Effector memory CD4-positive, alpha-beta T cell (primary cell): ENCODE measurements around the gene MGME1.
"Not testable (repeated sequence)": the region's sequence is repeated elsewhere in the genome, so short reads cannot be mapped to it uniquely, and the experiment has no call there.

Source experiments
- DNase-seq, 3 donors: peaks; one replicate each; pipeline ENCODE4 v3.0.0-alpha.2; 2020
- H3K27ac ChIP-seq: 2 replicates; pipeline ENCODE4 v1.7.0; 2013; ENCODE audit warnings: mild to moderate bottlenecking, low read length, moderate library complexity; ENCODE audit not compliant: insufficient read depth, poor library complexity, severe bottlenecking
- H3K27me3 ChIP-seq: replicated peaks from 2 replicates; pipeline ENCODE4 v1.7.0; 2013; ENCODE audit warnings: mild to moderate bottlenecking, low read length; ENCODE audit not compliant: insufficient read depth, control insufficient read depth, poor library complexity, severe bottlenecking
- H3K36me3 ChIP-seq: 2 replicates; pipeline ENCODE4 v1.7.0; 2013; ENCODE audit warnings: mild to moderate bottlenecking, low read length, moderate library complexity; ENCODE audit not compliant: control insufficient read depth, insufficient read depth
- H3K4me1 ChIP-seq: 2 replicates; pipeline ENCODE4 v1.7.0; 2013; ENCODE audit warnings: low read length, mild to moderate bottlenecking; ENCODE audit not compliant: control insufficient read depth, insufficient read depth, poor library complexity, severe bottlenecking
- H3K4me3 ChIP-seq: 2 replicates; pipeline ENCODE4 v1.7.0; 2013; ENCODE audit warnings: low read length, low read depth, mild to moderate bottlenecking; ENCODE audit not compliant: insufficient read depth, poor library complexity, severe bottlenecking
- H3K9me3 ChIP-seq: 2 replicates; pipeline ENCODE4 v1.7.0; 2013; ENCODE audit warnings: mild to moderate bottlenecking, low read length, moderate library complexity; ENCODE audit not compliant: control insufficient read depth

Gene MGME1

DNA sequence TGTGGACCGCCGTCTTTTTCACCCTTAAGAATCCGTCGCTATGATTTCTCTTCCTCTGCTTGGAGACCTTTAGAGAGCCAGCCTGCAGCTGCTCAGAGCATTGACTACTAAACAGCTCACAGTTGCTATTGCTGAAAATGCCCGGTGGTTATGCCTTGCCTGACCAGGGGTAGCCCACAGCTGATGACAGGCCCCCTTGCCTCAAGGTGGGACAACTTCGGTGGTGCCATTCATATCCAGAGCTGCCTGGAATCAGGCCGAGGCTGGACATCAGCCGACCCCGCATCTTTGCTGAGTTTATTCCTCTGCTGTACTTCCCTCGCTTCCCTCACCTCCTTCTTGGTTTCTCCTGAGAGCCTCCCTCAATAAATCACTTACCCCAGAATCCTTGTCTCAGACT, 49.3 kb downstream of the MGME1 start:
- no peaks in the 10 kb centered on the region for H3K27me3 ChIP-seq
- no peaks in the 10 kb centered on the region for H3K9me3 ChIP-seq
- DNase-seq: no peak
- H3K4me1 ChIP-seq: no peaks in the 10 kb centered on the region
- no peak overlapping the region for H3K4me3 ChIP-seq
- no peak overlapping the region for H3K27ac ChIP-seq
- no peaks in the 10 kb centered on the region for H3K36me3 ChIP-seq

- H3K27ac ChIP-seq: no peak overlapping the region
- H3K9me3 ChIP-seq: no peaks in the 10 kb centered on the region
- H3K27me3 ChIP-seq: no peaks in the 10 kb centered on the region
- H3K4me1 ChIP-seq: no peaks in the 10 kb centered on the region
- no peak overlapping the region for H3K4me3 ChIP-seq
- H3K36me3 ChIP-seq: no peaks in the 10 kb centered on the region
- DNase-seq: no peak
Measured at GRCh38 chr20:18019068-18019467, 50.2 kb downstream of the MGME1 start.

DNA sequence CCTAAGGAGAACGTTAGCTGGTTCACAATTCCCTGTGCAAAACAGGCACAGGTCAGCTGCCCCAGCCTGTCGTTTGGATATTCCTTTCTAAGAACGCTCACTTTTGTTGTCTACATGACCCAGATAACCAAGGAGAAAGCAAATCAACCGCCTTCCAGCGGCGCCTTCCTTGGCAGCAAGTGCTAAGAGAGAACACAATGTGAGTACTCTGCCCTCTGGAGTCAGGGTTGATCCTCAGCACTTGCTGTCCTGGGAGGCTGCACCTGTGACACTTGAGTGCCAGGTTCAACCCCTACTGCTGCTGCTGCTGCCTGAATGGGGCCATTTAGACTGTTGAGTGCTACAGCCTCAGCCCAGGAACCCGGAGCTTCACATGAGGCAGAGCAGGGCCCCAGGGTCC, 52.1 kb downstream of the MGME1 start:
- Histone ChIP-seq H3K4me3 (no peak overlapping the region), H3K4me1 (no peaks in the 10 kb centered on the region), H3K9me3 (no peaks in the 10 kb centered on the region), H3K27ac (no peak overlapping the region), H3K27me3 (no peaks in the 10 kb centered on the region), H3K36me3 (no peaks in the 10 kb centered on the region)
- no peak for DNase-seq

- DNase-seq: no peak
- no peaks in the 10 kb centered on the region for H3K36me3 ChIP-seq
- no peak overlapping the region for H3K27ac ChIP-seq
- H3K27me3 ChIP-seq: no peaks in the 10 kb centered on the region
- no peaks in the 10 kb centered on the region for H3K4me1 ChIP-seq
- no peak overlapping the region for H3K4me3 ChIP-seq
- no peaks in the 10 kb centered on the region for H3K9me3 ChIP-seq
Measured at GRCh38 chr20:18024606-18025127, 55.8 kb downstream of the MGME1 start.

GRCh38 chr20:18027011-18027410, 58.2 kb downstream of the MGME1 start:
- H3K27me3 ChIP-seq, H3K4me1 ChIP-seq, H3K27ac ChIP-seq, H3K9me3 ChIP-seq, DNase-seq, H3K36me3 ChIP-seq, H3K4me3 ChIP-seq: not testable (repeated sequence)

- Histone ChIP-seq H3K4me3 (no peak overlapping the region), H3K4me1 (no peaks in the 10 kb centered on the region), H3K27ac (no peak overlapping the region), H3K27me3 (no peaks in the 10 kb centered on the region), H3K36me3 (no peaks in the 10 kb centered on the region), H3K9me3 (no peaks in the 10 kb centered on the region)
- no peak for DNase-seq
Measured at GRCh38 chr20:18030020-18030419, 61.2 kb downstream of the MGME1 start.

GRCh38 chr20:18031050-18031449, 62.2 kb downstream of the MGME1 start:
- no peaks in the 10 kb centered on the region for H3K27me3 ChIP-seq
- no peak overlapping the region for H3K27ac ChIP-seq
- no peaks in the 10 kb centered on the region for H3K36me3 ChIP-seq
- H3K4me1 ChIP-seq: no peaks in the 10 kb centered on the region
- no peaks in the 10 kb centered on the region for H3K9me3 ChIP-seq
- H3K4me3 ChIP-seq: no peak overlapping the region
- DNase-seq: no peak

DNA sequence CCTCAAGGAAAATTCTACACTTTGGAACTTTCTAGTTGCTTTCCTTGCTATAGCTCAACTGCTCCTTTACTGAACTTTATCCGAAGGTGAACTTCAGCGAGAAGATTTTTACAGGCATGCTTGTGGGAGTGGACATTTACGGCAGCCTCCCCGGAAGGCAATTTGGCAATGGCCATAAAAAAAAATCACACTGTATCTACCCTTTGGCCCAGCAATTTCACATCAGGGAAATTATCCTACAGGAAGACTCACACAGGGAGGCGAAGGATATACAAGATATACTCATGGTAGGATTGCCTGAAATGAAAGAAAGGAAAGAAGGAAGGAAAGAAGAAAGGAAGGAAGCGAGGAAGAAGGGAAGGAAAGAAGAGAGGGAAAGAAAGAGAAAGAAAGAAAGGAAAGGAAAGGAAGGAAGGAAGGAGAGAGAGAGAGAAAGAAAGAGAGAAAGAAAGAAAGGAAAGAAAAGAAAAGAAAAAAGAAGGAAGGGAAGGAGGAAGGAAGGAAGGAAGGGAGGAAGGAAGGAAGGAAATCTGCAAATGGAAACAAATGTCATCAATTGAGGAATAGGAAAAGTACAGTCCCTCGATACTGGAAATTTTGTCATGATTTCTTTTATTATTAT, 63.2 kb downstream of the MGME1 start:
- DNase-seq: no peak
- H3K4me3 ChIP-seq: no peak overlapping the region
- H3K4me1 ChIP-seq: no peaks in the 10 kb centered on the region
- H3K27me3 ChIP-seq: no peaks in the 10 kb centered on the region
- no peaks in the 10 kb centered on the region for H3K36me3 ChIP-seq
- no peak overlapping the region for H3K27ac ChIP-seq
- no peaks in the 10 kb centered on the region for H3K9me3 ChIP-seq

DNA sequence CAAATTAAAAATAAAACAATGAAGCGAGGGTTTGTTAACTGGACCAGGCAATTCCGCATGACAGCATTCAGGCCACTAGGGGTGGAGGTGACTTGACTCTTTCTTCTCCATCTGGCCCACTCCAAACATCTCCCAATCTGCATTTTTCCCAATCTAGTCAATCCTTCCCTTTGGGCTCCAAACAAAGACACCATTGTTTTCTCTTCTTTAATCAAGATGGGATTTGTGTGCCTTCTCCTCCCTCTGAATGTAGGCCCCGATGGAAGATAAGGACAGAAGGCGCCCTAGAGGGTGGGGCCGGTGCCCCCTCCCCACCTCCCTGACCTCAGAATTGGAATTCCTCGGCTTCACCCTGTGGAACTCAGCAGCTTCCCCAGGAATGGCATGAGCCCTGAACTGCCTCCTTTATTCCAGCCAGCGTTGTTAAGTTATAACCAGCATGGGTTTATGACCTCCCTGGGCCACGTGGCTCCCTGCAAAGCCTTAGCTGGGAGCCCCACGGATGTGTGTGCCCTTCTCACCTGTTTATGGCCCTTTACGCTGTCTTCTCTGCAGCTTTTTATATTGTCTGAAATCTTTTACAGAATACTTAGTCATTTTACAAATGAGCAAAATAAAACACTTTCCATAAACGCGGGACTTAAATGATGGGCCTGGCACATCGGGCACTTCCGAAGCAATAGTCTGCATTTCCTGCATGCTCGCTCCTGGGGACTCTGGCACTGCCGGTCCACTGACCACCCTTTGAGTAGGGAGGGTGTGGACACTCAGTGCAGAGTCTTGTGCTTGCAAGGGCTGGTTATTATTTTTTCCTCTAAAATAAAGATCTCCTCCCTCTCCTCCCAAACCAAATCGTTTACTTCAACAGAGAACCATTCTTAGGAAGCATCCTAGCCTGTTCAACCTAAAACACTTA, 64.4 kb downstream of the MGME1 start:
- Histone ChIP-seq H3K36me3 (no peaks in the 10 kb centered on the region), H3K4me1 (no peaks in the 10 kb centered on the region), H3K27ac (no peak overlapping the region), H3K9me3 (no peaks in the 10 kb centered on the region), H3K4me3 (no peak overlapping the region), H3K27me3 (peaks cover 3% of the 10 kb centered on the region)
- DNase-seq: no peak

GRCh38 chr20:18034039-18034438, 65.2 kb downstream of the MGME1 start:
- no peak overlapping the region for H3K27ac ChIP-seq
- H3K27me3 ChIP-seq: peaks cover 3% of the 10 kb centered on the region
- no peaks in the 10 kb centered on the region for H3K9me3 ChIP-seq
- no peaks in the 10 kb centered on the region for H3K4me1 ChIP-seq
- no peak overlapping the region for H3K4me3 ChIP-seq
- DNase-seq: no peak
- no peaks in the 10 kb centered on the region for H3K36me3 ChIP-seq
